ENCODE measurements around the gene XYLT1.

- TF ChIP-seq EZH2phosphoT487 (IDR thresholded peaks at IDR 0.05; ENCODE audit: insufficient read depth, low read depth) (no peak), EZH2 (IDR thresholded peaks at IDR 0.05; ENCODE audit: insufficient read depth, poor library complexity, severe bottlenecking) (no peak)
Observed at GRCh38 chr16:17397499-17397891, 73.3 kb downstream of the XYLT1 start.
